ENCODE measurements around the gene SYTL3. TPM values are rescaled to one million over a fixed set of nuclear protein-coding genes. Genes with fewer than 3 reads are reported as not detected.
A peak's percentile ranks its signal among the peaks of the same experiment; 100 is the strongest.
"Not testable (repeated sequence)": the region's sequence is repeated elsewhere in the genome, so short reads cannot be mapped to it uniquely, and the experiment has no call there.

Gene SYTL3
- polyA plus RNA-seq, 1 of the 3 experiments (the other 2 are of a cell fraction): 2.3 TPM

DNA sequence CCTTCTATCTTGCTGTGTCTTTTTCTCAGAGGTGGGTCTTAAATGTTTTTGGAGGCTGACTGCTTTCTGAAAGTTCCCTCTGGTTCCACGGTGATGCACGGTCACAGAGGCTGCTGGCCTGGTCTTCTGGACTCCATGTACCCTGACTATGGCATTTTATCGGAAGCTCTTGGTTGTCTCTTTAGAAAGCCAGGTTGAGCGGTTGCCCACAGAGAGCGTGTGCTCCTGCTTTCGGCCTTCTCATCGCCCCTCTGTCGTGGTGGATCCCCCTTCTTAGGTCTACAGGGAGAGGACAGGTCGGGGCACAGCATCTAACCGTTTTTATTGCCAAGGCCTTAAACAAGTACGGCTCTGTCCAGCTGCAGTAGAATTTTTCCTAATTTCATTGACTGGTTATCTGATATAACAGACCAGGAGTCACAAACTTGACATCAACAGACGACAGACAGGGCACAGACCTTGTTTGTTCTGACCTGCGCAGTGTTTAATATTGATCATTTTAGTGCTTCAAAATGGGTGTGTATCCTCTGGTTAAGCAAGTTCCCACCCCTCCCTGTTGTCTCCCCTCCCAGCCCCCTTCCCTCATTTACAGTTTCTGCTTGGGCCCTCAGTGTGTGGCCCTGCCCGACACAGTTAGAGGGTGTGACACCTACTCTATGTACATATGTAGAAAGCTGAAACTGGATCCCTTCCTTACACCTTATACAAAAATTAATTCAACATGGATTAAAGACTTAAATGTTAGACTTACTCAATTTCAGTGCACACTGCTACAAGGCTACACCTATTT is 24.7 kb downstream of the SYTL3 start:
- no peak for TF ChIP-seq YY1 (IDR thresholded peaks at IDR 0.05; ENCODE audit: low read depth)
- TF ChIP-seq EP300 (IDR thresholded peaks at IDR 0.05; ENCODE audit: borderline replicate concordance in 1 of 2, low read depth in 1 of 2, low read length in 1 of 2): peak in 1 of 2 experiments; percentile 31; a peak in 1 of 4 replicates
- no peak for TF ChIP-seq SIN3A (IDR thresholded peaks at IDR 0.05; ENCODE audit: borderline replicate concordance, low read depth, low read length)
- TF ChIP-seq, protein P1, sequence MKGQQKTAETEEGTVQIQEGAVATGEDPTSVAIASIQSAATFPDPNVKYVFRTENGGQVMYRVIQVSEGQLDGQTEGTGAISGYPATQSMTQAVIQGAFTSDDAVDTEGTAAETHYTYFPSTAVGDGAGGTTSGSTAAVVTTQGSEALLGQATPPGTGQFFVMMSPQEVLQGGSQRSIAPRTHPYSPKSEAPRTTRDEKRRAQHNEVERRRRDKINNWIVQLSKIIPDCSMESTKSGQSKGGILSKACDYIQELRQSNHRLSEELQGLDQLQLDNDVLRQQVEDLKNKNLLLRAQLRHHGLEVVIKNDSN (IDR thresholded peaks at IDR 0.05; ENCODE audit: borderline replicate concordance, low read depth): no peak
- peak; percentile 42; the same call in 1 of the 2 replicates for TF ChIP-seq GATA2 (CRISPR knock-in tag; IDR thresholded peaks at IDR 0.05)
- TF ChIP-seq, protein P2, sequence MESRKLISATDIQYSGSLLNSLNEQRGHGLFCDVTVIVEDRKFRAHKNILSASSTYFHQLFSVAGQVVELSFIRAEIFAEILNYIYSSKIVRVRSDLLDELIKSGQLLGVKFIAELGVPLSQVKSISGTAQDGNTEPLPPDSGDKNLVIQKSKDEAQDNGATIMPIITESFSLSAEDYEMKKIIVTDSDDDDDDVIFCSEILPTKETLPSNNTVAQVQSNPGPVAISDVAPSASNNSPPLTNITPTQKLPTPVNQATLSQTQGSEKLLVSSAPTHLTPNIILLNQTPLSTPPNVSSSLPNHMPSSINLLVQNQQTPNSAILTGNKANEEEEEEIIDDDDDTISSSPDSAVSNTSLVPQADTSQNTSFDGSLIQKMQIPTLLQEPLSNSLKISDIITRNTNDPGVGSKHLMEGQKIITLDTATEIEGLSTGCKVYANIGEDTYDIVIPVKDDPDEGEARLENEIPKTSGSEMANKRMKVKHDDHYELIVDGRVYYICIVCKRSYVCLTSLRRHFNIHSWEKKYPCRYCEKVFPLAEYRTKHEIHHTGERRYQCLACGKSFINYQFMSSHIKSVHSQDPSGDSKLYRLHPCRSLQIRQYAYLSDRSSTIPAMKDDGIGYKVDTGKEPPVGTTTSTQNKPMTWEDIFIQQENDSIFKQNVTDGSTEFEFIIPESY (IDR thresholded peaks at IDR 0.05; ENCODE audit: borderline replicate concordance, low read depth): no peak
- TF ChIP-seq MEF2A (IDR thresholded peaks at IDR 0.05; ENCODE audit: borderline replicate concordance, low read depth): no peak
- H3K4me3 ChIP-seq (ENCODE audit: low read depth in 2 of 2, low read length in 1 of 2): no peak overlapping the region
- no peak overlapping the region; a peak in 1 of 4 replicates for H3K27ac ChIP-seq (ENCODE audit: low read depth in 2 of 2, low read length in 1 of 2)
- H3K79me2 ChIP-seq (ENCODE audit: insufficient read depth): no peaks in the 10 kb centered on the region
- no peaks in the 10 kb centered on the region for H4K20me1 ChIP-seq (ENCODE audit: insufficient read depth)
- peaks cover 0 to 3% of the 10 kb centered on the region in 2 experiments; a peak in 1 of 4 replicates for H3K4me1 ChIP-seq (ENCODE audit: control insufficient read depth in 1 of 2, insufficient read depth in 2 of 2, low read depth in 1 of 2, low read length in 1 of 2)
- ChIA-PET POLR2A (no interaction called here), CTCF (interaction anchor here (1.0 to 1.5 kb wide), 5 partner anchors 14 to 453 kb away, joined by 3 to 5 read pairs (median 3); no protein-coding TSS in a partner anchor)
- H3K9me3 ChIP-seq: no peaks in the 10 kb centered on the region
- no peaks in the 10 kb centered on the region for H3K9me2 ChIP-seq
- H3K4me2 ChIP-seq: no peak overlapping the region
- no peaks in the 10 kb centered on the region for H3K27me3 ChIP-seq (ENCODE audit: insufficient read depth)
- peak; percentile 43 for DNase-seq
- 79% methylated on average over 14 of the region's 14 CpGs for WGBS (ENCODE audit: low lambda C conversion rate)
- H3F3A ChIP-seq (replicated peaks; ENCODE audit: insufficient read depth): peaks cover 4% of the 10 kb centered on the region
- no peak overlapping the region for H2AFZ ChIP-seq (ENCODE audit: low read depth)
- H3K36me3 ChIP-seq (replicated peaks in 1 of 2; ENCODE audit: control insufficient read depth in 1 of 2, insufficient read depth in 2 of 2, low read length in 1 of 2): no peaks in the 10 kb centered on the region
- H3K9ac ChIP-seq: no peak overlapping the region

DNA sequence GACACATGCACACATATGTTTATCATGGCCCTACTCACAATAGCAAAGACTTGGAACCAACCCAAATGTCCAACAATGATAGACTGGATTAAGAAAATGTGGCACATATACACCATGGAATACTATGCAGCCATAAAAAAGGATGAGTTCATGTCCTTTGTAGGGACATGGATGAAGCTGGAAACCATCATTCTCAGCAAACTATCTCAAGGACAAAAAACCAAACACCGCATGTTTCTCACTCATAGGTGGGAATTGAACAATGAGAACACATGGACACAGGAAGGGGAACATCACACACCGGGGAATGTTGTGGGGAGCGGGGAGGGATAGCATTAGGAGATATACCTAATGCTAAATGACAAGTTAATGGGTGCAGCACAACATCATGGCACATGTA is 27.2 kb downstream of the SYTL3 start:
- CTCF ChIA-PET: interaction anchor here (3.0 kb wide), 1 partner anchor 14 kb away, joined by 19 read pairs; no protein-coding TSS in a partner anchor
- not testable (repeated sequence) for H3K36me3 ChIP-seq (replicated peaks in 1 of 2; ENCODE audit: control insufficient read depth in 1 of 2, insufficient read depth in 2 of 2, low read length in 1 of 2)

More for the DNA sequence above, 27.2 kb downstream of the SYTL3 start:
- not testable (repeated sequence) for H3K9me2 ChIP-seq; H3K4me1 ChIP-seq (ENCODE audit: control insufficient read depth in 1 of 2, insufficient read depth in 2 of 2, low read depth in 1 of 2, low read length in 1 of 2); DNase-seq; H4K20me1 ChIP-seq (ENCODE audit: insufficient read depth); H3K79me2 ChIP-seq (ENCODE audit: insufficient read depth); H3K4me3 ChIP-seq (ENCODE audit: low read depth in 2 of 2, low read length in 1 of 2); H3F3A ChIP-seq (replicated peaks; ENCODE audit: insufficient read depth); H3K4me2 ChIP-seq; H3K27me3 ChIP-seq (ENCODE audit: insufficient read depth); H3K9ac ChIP-seq; H3K9me3 ChIP-seq; H2AFZ ChIP-seq (ENCODE audit: low read depth); H3K27ac ChIP-seq (ENCODE audit: low read depth in 2 of 2, low read length in 1 of 2)
- 95% methylated on average over 3 of the region's 3 CpGs for WGBS (ENCODE audit: low lambda C conversion rate)
- POLR2A ChIA-PET: interaction anchor here (1.0 kb wide), 1 partner anchor 33 kb away, joined by 3 read pairs; the partner anchor contains the start of gene DYNLT1
